ENCODE measurements around the gene NCBP2. TPM values are rescaled to one million over a fixed set of nuclear protein-coding genes. Genes with fewer than 3 reads are reported as not detected.

Gene NCBP2
- total and polyA plus RNA-seq, 2 experiments from 2014 or later = 78.4 to 98.9 TPM

GRCh38 chr3:196968233-196969133 is 26.2 kb upstream of the NCBP2 start, which contains the start of gene PIGZ (continued):
- TF ChIP-seq REST (IDR thresholded peaks at IDR 0.05; ENCODE audit: unreplicated experiment) (no peak), CREB1 (CRISPR knock-in tag; IDR thresholded peaks at IDR 0.05; ENCODE audit: low read depth) (no peak), EZH2phosphoT487 (IDR thresholded peaks at IDR 0.05; ENCODE audit: unreplicated experiment) (peak; percentile 87), CTCF (conservative IDR thresholded peaks at IDR 0.05; ENCODE audit: low read depth in 2 of 2) (no peak), POLR2AphosphoS5 (IDR thresholded peaks at IDR 0.05; ENCODE audit: low read depth) (no peak)

GRCh38 chr3:196967412-196968232 is 25.3 kb upstream of the NCBP2 start:
- no peak overlapping the region for H3K27ac ChIP-seq (ENCODE audit: low read depth)
- peak overlapping the region; percentile 54 for H3K4me3 ChIP-seq
- peak overlapping the region; percentile 81 for H3K4me2 ChIP-seq
- no peaks in the 10 kb centered on the region for H3K9me2 ChIP-seq (ENCODE audit: insufficient read depth)
- DNase-seq (ENCODE audit: low spot score) = peak; percentile 50
- Mint-ChIP-seq H3K4me1 (peaks cover 8% of the 10 kb centered on the region; the same call in 2 of the 3 replicates), H3K4me3 (peak overlapping the region; percentile 71), H3K27me3 (ENCODE audit: insufficient read depth, low read depth, poor library complexity) (peaks cover 56% of the 10 kb centered on the region), H3K36me3 (ENCODE audit: low read depth) (peaks cover 8% of the 10 kb centered on the region), H3K9me3 (peaks cover 17% of the 10 kb centered on the region), H3K27ac (no peak overlapping the region)
- H3K27me3 ChIP-seq (ENCODE audit: insufficient read depth) = peaks cover 83% of the 10 kb centered on the region
- ATAC-seq = peak; percentile 10
- peak overlapping the region; percentile 95 for H2AFZ ChIP-seq
- no peaks in the 10 kb centered on the region for H3K79me2 ChIP-seq (replicated peaks; ENCODE audit: insufficient read depth)
- TF ChIP-seq CTCF (conservative IDR thresholded peaks at IDR 0.05; ENCODE audit: low read depth in 2 of 2) (no peak), EZH2phosphoT487 (IDR thresholded peaks at IDR 0.05; ENCODE audit: unreplicated experiment) (peak; percentile 55), POLR2AphosphoS5 (IDR thresholded peaks at IDR 0.05; ENCODE audit: low read depth) (no peak), CREB1 (CRISPR knock-in tag; IDR thresholded peaks at IDR 0.05; ENCODE audit: low read depth) (no peak), ZNF331 (CRISPR knock-in tag; IDR thresholded peaks at IDR 0.05; ENCODE audit: low read depth) (no peak), STAT1 (IDR thresholded peaks at IDR 0.05; ENCODE audit: unreplicated experiment) (no peak), EZH2 (IDR thresholded peaks at IDR 0.05; ENCODE audit: low read depth, unreplicated experiment) (peak; percentile 86)
- no peaks in the 10 kb centered on the region; the same call in 1 of the 2 replicates for H3K4me1 ChIP-seq (ENCODE audit: insufficient read depth)
- no peaks in the 10 kb centered on the region for H4K20me1 ChIP-seq (replicated peaks; ENCODE audit: insufficient read depth)
- no peaks in the 10 kb centered on the region for H3K36me3 ChIP-seq (ENCODE audit: insufficient read depth)
- H3F3A ChIP-seq (replicated peaks; ENCODE audit: low read depth) = 0 out of 2 replicates have a peak, but pooled peaks cover 6% of the 10 kb centered on the region

Measured in GM23338 (cell line).